SU-DHL-6 (cell line): ENCODE data around the gene RABEPK.
"Not testable (repeated sequence)": the region's sequence is repeated elsewhere in the genome, so short reads cannot be mapped to it uniquely, and the experiment has no call there.

Experiments used
- H2AFZ ChIP-seq: fragments of 200-600 bp; sonication (generic); 2 replicates; pipeline ENCODE4 v1.6.1; 2014; ENCODE audit warnings: low read depth, mild to moderate bottlenecking, moderate library complexity, mixed read lengths, antibody characterized with exemption, low read length; ENCODE audit not compliant: severe bottlenecking
- H3F3A ChIP-seq: fragments of 200-600 bp; shearing (Covaris generic); 2 replicates; pipeline ENCODE4 v1.6.0; 2016; ENCODE audit warnings: antibody characterized with exemption, mild to moderate bottlenecking; ENCODE audit not compliant: insufficient read depth
- H3K27ac ChIP-seq: fragments of 200-600 bp; sonication (generic); 2 replicates; pipeline ENCODE4 v1.5.1; 2016; ENCODE audit warnings: low read depth, mild to moderate bottlenecking, low read length, moderate library complexity, mixed read lengths
- H3K27me3 ChIP-seq: fragments of 200-600 bp; sonication (generic), shearing (Covaris generic); 2 replicates; pipeline ENCODE4 v1.6.0; 2014; ENCODE audit warnings: mild to moderate bottlenecking, low read length
- H3K36me3 ChIP-seq: fragments of 200-600 bp; sonication (generic); 2 replicates; pipeline ENCODE4 v1.6.1; 2014; ENCODE audit warnings: mild to moderate bottlenecking, low read length, mixed read lengths
- H3K4me2 ChIP-seq: fragments of 300-600, 200-600 bp; shearing (Covaris generic), sonication (generic); 2 replicates; pipeline ENCODE4 v1.6.0; 2014; ENCODE audit warnings: low read length, low read depth, mild to moderate bottlenecking; ENCODE audit not compliant: poor library complexity, severe bottlenecking
- H3K4me3 ChIP-seq: fragments of 200-600 bp; sonication (generic); 2 replicates; pipeline ENCODE4 v1.5.1; 2014; ENCODE audit warnings: antibody characterized with exemption, low read length, mild to moderate bottlenecking, mixed read lengths; ENCODE audit not compliant: insufficient read depth, poor library complexity, severe bottlenecking
- H3K79me2 ChIP-seq: fragments of 200-600 bp; sonication (generic); 2 replicates; pipeline ENCODE4 v1.6.1; 2014; ENCODE audit warnings: mild to moderate bottlenecking, low read length, moderate library complexity; ENCODE audit not compliant: insufficient read depth
- H3K9ac ChIP-seq: fragments of 200-600 bp; sonication (generic); 2 replicates; pipeline ENCODE4 v1.7.0; 2014; ENCODE audit warnings: mild to moderate bottlenecking, low read length
- H3K9me2 ChIP-seq: fragments of 200-600 bp; sonication (generic); replicated peaks from 2 replicates; pipeline ENCODE4 v1.6.1; 2014; ENCODE audit warnings: low read length; ENCODE audit not compliant: insufficient read depth
- H3K9me3 ChIP-seq: fragments of 200-600 bp; sonication (generic); 2 replicates; pipeline ENCODE4 v1.6.1; 2014; ENCODE audit warnings: low read length, mixed read lengths; ENCODE audit not compliant: insufficient read depth
- H4K20me1 ChIP-seq: fragments of 200-600 bp; sonication (generic); 2 replicates; pipeline ENCODE4 v1.6.1; 2014; ENCODE audit warnings: low read depth, mild to moderate bottlenecking, antibody characterized with exemption, low read length, moderate library complexity, mixed read lengths
- CTCF ChIP-seq: fragments of 200-600 bp; sonication (generic); IDR thresholded peaks from one replicate; pipeline ENCODE4 v1.5.1; 2017; ENCODE audit warnings: antibody characterized with exemption, mild to moderate bottlenecking, low read length, moderate library complexity; ENCODE audit not compliant: insufficient read depth, poor library complexity, severe bottlenecking
- EZH2phosphoT487 ChIP-seq: fragments of 200-600 bp; sonication (generic), shearing (Covaris generic); conservative IDR thresholded peaks from 2 replicates; pipeline ENCODE4 v1.6.1; 2018; ENCODE audit warnings: mild to moderate bottlenecking, antibody characterized with exemption, low read length, moderate library complexity, mixed read lengths

RABEPK gene

GRCh38 chr9:125261501-125262293 is 61.4 kb downstream of the RABEPK start, which contains the start of gene GAPVD1:
GAPVD1 (plus strand) TSS chr9:125261826; CDS start chr9:125298922, 37,096 bp downstream.
- H3K36me3 ChIP-seq, result no peaks in the 10 kb centered on the region
- no peaks in the 10 kb centered on the region for H3K9me3 ChIP-seq
- peak within 1 kb of the TSS; percentile 99 for H3K9ac ChIP-seq
- no peaks in the 10 kb centered on the region for H3K9me2 ChIP-seq
- peak within 1 kb of the TSS; percentile 89 for H3K4me2 ChIP-seq
- H3K27ac ChIP-seq, result peak within 1 kb of the TSS; percentile 82
- H3K27me3 ChIP-seq, result no peaks in the 10 kb centered on the region
- peak within 1 kb of the TSS; percentile 95 for H2AFZ ChIP-seq
- peaks cover 48% of the 10 kb centered on the region for H3K79me2 ChIP-seq
- TF ChIP-seq EZH2phosphoT487, result no peak
- TF ChIP-seq CTCF, result no peak
- H4K20me1 ChIP-seq, result no peaks in the 10 kb centered on the region
- peak within 1 kb of the TSS; percentile 99 for H3K4me3 ChIP-seq
- H3F3A ChIP-seq, result 0 out of 2 replicates have a peak, but pooled peaks cover 9% of the 10 kb centered on the region

- peak overlapping the region; percentile 95 for H2AFZ ChIP-seq
- no peaks in the 10 kb centered on the region for H4K20me1 ChIP-seq
- no peaks in the 10 kb centered on the region for H3K36me3 ChIP-seq
- H3K9me2 ChIP-seq, result no peaks in the 10 kb centered on the region
- H3K4me2 ChIP-seq, result peak overlapping the region; percentile 89
- no peak overlapping the region; the same call in 1 of the 2 replicates for H3K27ac ChIP-seq
- H3K9ac ChIP-seq, result peak overlapping the region; percentile 99
- H3K9me3 ChIP-seq, result no peaks in the 10 kb centered on the region
- TF ChIP-seq EZH2phosphoT487, result no peak
- no peak for TF ChIP-seq CTCF
- no peaks in the 10 kb centered on the region for H3K27me3 ChIP-seq
- H3F3A ChIP-seq, result 0 out of 2 replicates have a peak, but pooled peaks cover 9% of the 10 kb centered on the region
- peak overlapping the region; percentile 99 for H3K4me3 ChIP-seq
- peaks cover 54% of the 10 kb centered on the region for H3K79me2 ChIP-seq
Measured at GRCh38 chr9:125262294-125262991, 62.1 kb downstream of the RABEPK start.

- H3K27me3 ChIP-seq, H3K9me2 ChIP-seq, H2AFZ ChIP-seq, H3K27ac ChIP-seq, H3K4me2 ChIP-seq, H3K9ac ChIP-seq, H3K36me3 ChIP-seq, H4K20me1 ChIP-seq, H3F3A ChIP-seq, H3K4me3 ChIP-seq, H3K9me3 ChIP-seq: not testable (repeated sequence)
- peaks cover 68% of the 10 kb centered on the region for H3K79me2 ChIP-seq
Measured at GRCh38 chr9:125264068-125264467, 63.7 kb downstream of the RABEPK start.
